SHP77 treated with DMSO at 0.1 percent for 48 hours (cell line): ENCODE data around the gene CORO6.
"Not testable (repeated sequence)": the region's sequence is repeated elsewhere in the genome, so short reads cannot be mapped to it uniquely, and the experiment has no call there.

Experiments used
- DNase-seq: peaks from one replicate; lab custom pipeline; 2025; lab: John Stamatoyannopoulos, UW

Gene CORO6

GRCh38 chr17:29622337-29623282 is at the start of gene CORO6:
Gene CORO6 (minus strand): TSS chr17:29622912. CDS start chr17:29621421, 1,491 bp downstream.
- DNase-seq: peak; percentile 29

- no peak for DNase-seq
Observed at GRCh38 chr17:29671661-29672060, 48.9 kb upstream of the CORO6 start.

GRCh38 chr17:29669266-29669665 is 46.6 kb upstream of the CORO6 start:
- no peak for DNase-seq

GRCh38 chr17:29667969-29668368 is 45.3 kb upstream of the CORO6 start:
- no peak for DNase-seq

GRCh38 chr17:29665481-29665810 is 42.7 kb upstream of the CORO6 start:
- no peak for DNase-seq

- no peak for DNase-seq
Observed at GRCh38 chr17:29664743-29665480, 42.2 kb upstream of the CORO6 start.

- no peak for DNase-seq
Observed at GRCh38 chr17:29663155-29663554, 40.4 kb upstream of the CORO6 start.

- DNase-seq: no peak
Observed at GRCh38 chr17:29661213-29661612, 38.5 kb upstream of the CORO6 start.

GRCh38 chr17:29659155-29659554 is 36.4 kb upstream of the CORO6 start:
- DNase-seq: no peak

- no peak for DNase-seq
Observed at GRCh38 chr17:29655323-29655722, 32.6 kb upstream of the CORO6 start.

GRCh38 chr17:29653995-29654714 is 31.4 kb upstream of the CORO6 start:
- no peak for DNase-seq

GRCh38 chr17:29652976-29653375 is 30.3 kb upstream of the CORO6 start:
- no peak for DNase-seq

- DNase-seq: not testable (repeated sequence)
Observed at GRCh38 chr17:29651913-29652312, 29.2 kb upstream of the CORO6 start.

- no peak for DNase-seq
Observed at GRCh38 chr17:29650396-29650795, 27.7 kb upstream of the CORO6 start.

GRCh38 chr17:29649359-29649758 is 26.6 kb upstream of the CORO6 start:
- no peak for DNase-seq

GRCh38 chr17:29648005-29648404 is 25.3 kb upstream of the CORO6 start:
- no peak for DNase-seq

- DNase-seq: no peak
Observed at GRCh38 chr17:29645515-29646051, 22.9 kb upstream of the CORO6 start.

GRCh38 chr17:29643817-29644160 is 21.1 kb upstream of the CORO6 start:
- DNase-seq: no peak

- DNase-seq: peak; percentile 28
Observed at GRCh38 chr17:29642171-29642611, 19.5 kb upstream of the CORO6 start.

- DNase-seq: no peak
Observed at GRCh38 chr17:29640981-29641642, 18.4 kb upstream of the CORO6 start.

- DNase-seq: no peak
Observed at GRCh38 chr17:29640413-29640812, 17.7 kb upstream of the CORO6 start.

- DNase-seq: no peak
Observed at GRCh38 chr17:29633886-29634285, 11.2 kb upstream of the CORO6 start.
